ENCODE measurements around the gene ZNF311. TPM values are rescaled to one million over a fixed set of nuclear protein-coding genes. Genes with fewer than 3 reads are reported as not detected.

ZNF311 gene
- total RNA-seq, 1 donor from 2014 or later, result 1.6 TPM

DNA sequence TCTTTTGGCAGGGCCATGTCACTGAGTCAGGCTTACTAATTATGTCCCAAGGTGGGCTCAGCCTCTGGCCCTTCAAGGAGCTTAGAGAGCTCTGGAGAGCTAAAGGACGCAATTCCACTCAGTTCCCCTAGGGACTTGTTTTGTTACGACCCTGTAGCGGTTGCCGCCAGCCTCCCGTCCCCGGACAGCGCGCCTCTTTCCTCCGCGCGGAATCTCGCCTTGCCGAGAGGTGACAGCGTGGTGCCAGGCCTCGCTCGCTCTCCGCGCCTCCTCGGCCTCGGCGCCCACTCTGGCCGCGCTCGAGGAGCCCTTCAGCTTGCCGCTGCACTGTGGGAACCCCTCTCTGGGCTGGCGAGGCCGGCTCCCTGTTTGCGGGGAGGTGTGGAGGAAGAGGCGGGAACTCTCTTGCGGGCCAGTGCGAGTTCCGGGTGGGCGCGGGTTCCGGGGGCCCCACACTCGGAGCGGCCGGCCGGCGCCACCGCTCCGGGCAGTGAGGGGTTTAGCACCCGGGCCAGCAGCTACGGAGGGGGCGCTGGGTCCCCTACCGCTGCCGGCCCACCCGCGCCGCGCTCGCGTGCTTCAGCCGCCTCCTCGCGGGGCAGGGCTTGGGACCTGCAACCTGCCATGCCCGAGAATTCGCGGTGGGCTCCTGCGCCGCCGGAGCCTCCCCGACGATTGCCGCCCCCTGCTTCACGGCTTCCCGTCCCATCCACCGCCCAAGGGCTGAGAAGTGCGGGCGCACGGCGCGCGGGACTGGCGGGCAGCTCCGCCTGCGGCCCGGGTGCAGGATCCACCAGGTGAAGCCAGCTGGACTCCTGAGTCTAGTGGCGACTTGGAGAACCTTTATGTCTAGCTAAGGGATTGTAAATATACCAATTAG is 9.9 kb upstream of the ZNF311 start:
- H3K27ac Mint-ChIP-seq (ENCODE audit: unreplicated experiment), result no peak overlapping the region
- no peak overlapping the region for H3K4me3 Mint-ChIP-seq (ENCODE audit: unreplicated experiment)
- no peaks in the 10 kb centered on the region for H3K27me3 Mint-ChIP-seq (ENCODE audit: unreplicated experiment)
- no peaks in the 10 kb centered on the region for H3K36me3 Mint-ChIP-seq (ENCODE audit: low read depth, unreplicated experiment)
- TF ChIP-seq CTCF (IDR thresholded peaks at IDR 0.05; ENCODE audit: unreplicated experiment), result peak; percentile 43
- DNase-seq (ENCODE audit: low spot score), result peak; percentile 22
- H3K4me1 Mint-ChIP-seq (ENCODE audit: unreplicated experiment), result peaks cover 4% of the 10 kb centered on the region
- no peaks in the 10 kb centered on the region for H3K9me3 Mint-ChIP-seq (ENCODE audit: unreplicated experiment)

- no peaks in the 10 kb centered on the region for H3K27me3 Mint-ChIP-seq (ENCODE audit: unreplicated experiment)
- H3K27ac Mint-ChIP-seq (ENCODE audit: unreplicated experiment), result peak overlapping the region; percentile 88
- no peaks in the 10 kb centered on the region for H3K9me3 Mint-ChIP-seq (ENCODE audit: unreplicated experiment)
- peaks cover 3% of the 10 kb centered on the region for H3K4me1 Mint-ChIP-seq (ENCODE audit: unreplicated experiment)
- no peak for TF ChIP-seq CTCF (IDR thresholded peaks at IDR 0.05; ENCODE audit: unreplicated experiment)
- peak overlapping the region; percentile 83 for H3K4me3 Mint-ChIP-seq (ENCODE audit: unreplicated experiment)
- no peaks in the 10 kb centered on the region for H3K36me3 Mint-ChIP-seq (ENCODE audit: low read depth, unreplicated experiment)
- peak; percentile 63 for DNase-seq (ENCODE audit: low spot score)
Observed at GRCh38 chr6:29011276-29011734, 6.2 kb upstream of the ZNF311 start.

DNA sequence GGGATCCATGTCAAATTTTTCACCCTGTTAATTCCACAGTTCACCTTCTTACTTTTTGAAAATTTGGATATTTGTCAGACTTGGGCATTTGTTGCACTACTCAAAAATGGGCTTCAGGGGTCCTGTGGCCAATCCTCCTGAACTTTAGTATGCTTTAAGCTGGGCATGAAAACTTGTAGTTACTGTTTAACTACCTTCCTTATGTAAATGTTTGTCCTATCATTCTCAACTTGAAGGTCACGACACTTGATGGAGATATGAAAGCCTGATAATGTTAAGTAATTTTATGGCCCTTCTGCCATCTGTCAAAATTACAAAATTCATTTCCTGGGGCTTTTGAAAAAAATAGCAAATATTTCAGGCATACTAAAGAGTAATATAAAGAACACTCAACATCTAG is 4.2 kb upstream of the ZNF311 start:
- no peak overlapping the region for H3K4me3 Mint-ChIP-seq (ENCODE audit: unreplicated experiment)
- no peak overlapping the region for H3K27ac Mint-ChIP-seq (ENCODE audit: unreplicated experiment)
- TF ChIP-seq CTCF (IDR thresholded peaks at IDR 0.05; ENCODE audit: unreplicated experiment), result no peak
- peaks cover 2% of the 10 kb centered on the region for H3K27me3 Mint-ChIP-seq (ENCODE audit: unreplicated experiment)
- H3K36me3 Mint-ChIP-seq (ENCODE audit: low read depth, unreplicated experiment), result no peaks in the 10 kb centered on the region
- H3K4me1 Mint-ChIP-seq (ENCODE audit: unreplicated experiment), result no peaks in the 10 kb centered on the region
- no peaks in the 10 kb centered on the region for H3K9me3 Mint-ChIP-seq (ENCODE audit: unreplicated experiment)
- no peak for DNase-seq (ENCODE audit: low spot score)

GRCh38 chr6:29008089-29008488 is 3.0 kb upstream of the ZNF311 start:
- Mint-ChIP-seq H3K9me3 (ENCODE audit: unreplicated experiment) (no peaks in the 10 kb centered on the region), H3K4me3 (ENCODE audit: unreplicated experiment) (no peak overlapping the region), H3K4me1 (ENCODE audit: unreplicated experiment) (no peaks in the 10 kb centered on the region), H3K27me3 (ENCODE audit: unreplicated experiment) (peaks cover 3% of the 10 kb centered on the region), H3K27ac (ENCODE audit: unreplicated experiment) (no peak overlapping the region), H3K36me3 (ENCODE audit: low read depth, unreplicated experiment) (no peaks in the 10 kb centered on the region)
- no peak for DNase-seq (ENCODE audit: low spot score)
- no peak for TF ChIP-seq CTCF (IDR thresholded peaks at IDR 0.05; ENCODE audit: unreplicated experiment)

DNA sequence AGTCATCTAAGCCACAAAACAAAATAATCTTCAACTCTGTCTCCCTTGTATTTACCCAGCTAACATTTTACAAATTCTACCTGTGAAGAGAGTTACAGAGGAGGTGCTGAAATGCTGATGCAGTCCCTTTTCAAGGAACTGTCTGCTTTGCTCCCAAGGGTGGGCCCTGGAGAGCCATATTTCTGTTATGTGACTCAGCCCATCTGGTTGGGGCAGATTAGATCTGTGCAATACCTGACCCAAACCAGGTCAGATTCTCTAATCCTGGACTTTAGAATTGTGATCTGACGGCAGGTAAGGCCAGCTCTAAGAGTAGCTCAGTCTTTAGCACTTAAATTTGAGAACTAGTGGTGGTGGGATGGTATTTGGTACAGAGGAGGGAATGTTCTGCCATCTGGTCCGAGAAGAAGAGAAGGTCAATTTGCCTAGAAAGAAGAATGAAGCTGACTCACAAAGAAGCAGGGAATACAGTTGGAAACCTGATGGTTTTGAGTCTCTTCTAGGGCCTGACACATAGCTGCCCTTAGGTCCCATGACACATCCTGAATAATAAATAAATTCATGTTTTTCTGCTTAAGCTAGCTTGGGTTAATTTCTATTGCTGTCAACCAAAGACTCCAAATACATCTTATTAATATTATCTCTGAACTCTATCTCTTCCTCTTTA is 8.1 kb downstream of the ZNF311 start:
- DNase-seq (ENCODE audit: low spot score), result no peak
- H3K4me3 Mint-ChIP-seq (ENCODE audit: unreplicated experiment), result no peak overlapping the region
- H3K4me1 Mint-ChIP-seq (ENCODE audit: unreplicated experiment), result peaks cover 16% of the 10 kb centered on the region
- TF ChIP-seq CTCF (IDR thresholded peaks at IDR 0.05; ENCODE audit: unreplicated experiment), result no peak
- H3K27ac Mint-ChIP-seq (ENCODE audit: unreplicated experiment), result no peak overlapping the region
- H3K27me3 Mint-ChIP-seq (ENCODE audit: unreplicated experiment), result no peaks in the 10 kb centered on the region
- H3K9me3 Mint-ChIP-seq (ENCODE audit: unreplicated experiment), result no peaks in the 10 kb centered on the region
- peaks cover 3% of the 10 kb centered on the region for H3K36me3 Mint-ChIP-seq (ENCODE audit: low read depth, unreplicated experiment)

Measured in endothelial cell (in vitro differentiated cells).